Liver (tissue), 9 donors: ENCODE measurements around the gene SLC22A12. TPM values are rescaled to one million over a fixed set of nuclear protein-coding genes. Genes with fewer than 3 reads are reported as not detected.

Experiments
- DNase-seq: peaks from one replicate; pipeline ENCODE4 v3.0.0-alpha.2; 2017; ENCODE audit warnings: low spot score
- H3K27ac ChIP-seq, 2 donors: one replicate each; pipeline ENCODE4 v1.7.0; 2013; ENCODE audit warnings: inconsistent platforms in 2 of 2, low read length in 2 of 2, control low read depth in 1 of 2, low read depth in 1 of 2, mild to moderate bottlenecking in 1 of 2
- H3K27me3 ChIP-seq, 4 donors: one replicate each; pipeline versions ENCODE4 v1.6.1 to v1.7.0; 2013; ENCODE audit warnings: low read length in 3 of 4, inconsistent platforms in 1 of 4, mild to moderate bottlenecking in 1 of 4, moderate library complexity in 1 of 4; ENCODE audit not compliant: control insufficient read depth in 4 of 4, insufficient read depth in 4 of 4
- H3K36me3 ChIP-seq, 4 donors: one replicate each; pipeline versions ENCODE4 v1.6.1 to v1.7.0; 2013; ENCODE audit warnings: low read length in 3 of 4, mild to moderate bottlenecking in 3 of 4, low read depth in 1 of 4, moderate library complexity in 1 of 4; ENCODE audit not compliant: control insufficient read depth in 4 of 4, insufficient read depth in 3 of 4
- H3K4me1 ChIP-seq, 4 donors: one replicate each; pipeline versions ENCODE4 v1.6.1 to v1.7.0; 2013; ENCODE audit warnings: low read length in 3 of 4, mild to moderate bottlenecking in 3 of 4, moderate library complexity in 1 of 4; ENCODE audit not compliant: control insufficient read depth in 4 of 4, insufficient read depth in 4 of 4
- H3K4me3 ChIP-seq, 3 donors: one replicate each; pipeline versions ENCODE4 v1.6.1 to v1.7.0; 2013; ENCODE audit warnings: low read length in 3 of 3, control low read depth in 1 of 3, low read depth in 1 of 3, mild to moderate bottlenecking in 1 of 3
- H3K9ac ChIP-seq, 2 donors: one replicate each; pipeline ENCODE4 v1.7.0; 2013; ENCODE audit warnings: low read length in 2 of 2, mild to moderate bottlenecking in 2 of 2, moderate library complexity in 2 of 2, control low read depth in 1 of 2, low read depth in 1 of 2
- H3K9me3 ChIP-seq, 4 donors: one replicate each; pipeline versions ENCODE4 v1.6.1 to v1.7.0; 2013; ENCODE audit warnings: low read length in 3 of 4; ENCODE audit not compliant: control insufficient read depth in 4 of 4
- EGR1 ChIP-seq, 2 donors: IDR thresholded peaks; 2 replicates each; pipeline ENCODE4 v1.6.1; 2016 to 2018; ENCODE audit warnings: antibody characterized with exemption in 2 of 2, low read depth in 2 of 2
- FOXA1 ChIP-seq: IDR thresholded peaks from 2 replicates; pipeline ENCODE4 v1.6.1; 2016; ENCODE audit warnings: antibody characterized with exemption
- FOXA2 ChIP-seq: IDR thresholded peaks from 2 replicates; pipeline ENCODE4 v1.6.1; 2016; ENCODE audit warnings: antibody characterized with exemption
- GABPA ChIP-seq, 2 donors: IDR thresholded peaks in 1 of 2; conservative IDR thresholded peaks in 1 of 2; 2 replicates each; pipeline ENCODE4 v1.6.1; 2016; ENCODE audit warnings: antibody characterized with exemption in 2 of 2, mild to moderate bottlenecking in 1 of 2, moderate library complexity in 1 of 2
- HNF4A ChIP-seq, 2 donors: conservative IDR thresholded peaks; 2 replicates each; pipeline ENCODE4 v1.6.1; 2016; ENCODE audit warnings: antibody characterized with exemption in 2 of 2, mild to moderate bottlenecking in 2 of 2
- HNF4G ChIP-seq: IDR thresholded peaks from 2 replicates; pipeline ENCODE4 v1.6.1; 2016; ENCODE audit warnings: antibody characterized with exemption
- NR2F2 ChIP-seq: IDR thresholded peaks from 2 replicates; pipeline ENCODE4 v1.6.1; 2016; ENCODE audit warnings: antibody characterized with exemption
- RAD21 ChIP-seq, 2 donors: IDR thresholded peaks; 2 replicates each; pipeline ENCODE4 v1.6.1; 2016; ENCODE audit warnings: antibody characterized with exemption in 2 of 2, mild to moderate bottlenecking in 2 of 2
- RXRA ChIP-seq, 2 donors: IDR thresholded peaks; 2 replicates each; pipeline ENCODE4 v1.6.1; 2017 to 2018; ENCODE audit warnings: antibody characterized with exemption in 2 of 2, mild to moderate bottlenecking in 1 of 2
- SP1 ChIP-seq: IDR thresholded peaks from 2 replicates; pipeline ENCODE4 v1.6.1; 2018; ENCODE audit warnings: antibody characterized with exemption, mild to moderate bottlenecking
- TAF1 ChIP-seq: conservative IDR thresholded peaks from 2 replicates; pipeline ENCODE4 v1.6.1; 2016; ENCODE audit warnings: antibody characterized with exemption, mild to moderate bottlenecking
- YY1 ChIP-seq: IDR thresholded peaks from 2 replicates; pipeline ENCODE4 v1.6.1; 2016; ENCODE audit warnings: antibody characterized with exemption, mild to moderate bottlenecking
- WGBS: extraction: QIAGEN DNeasy Blood & Tissue Kit; methylation state at CpG from one replicate; pipeline ENCODE4 v1.1.7; 2013; 5-methylcytosine and 5-hydroxymethylcytosine counted together
- polyA plus RNA-seq, 2 donors: library from polyadenylated mRNA; stranded (reverse) in 1 of 2; unstranded in 1 of 2; fragments of 200-250 nt in 1 of 2; fragments of >200 nt in 1 of 2; fragmentation: Nextera tagmentation in 1 of 2; extraction: Ambion mirVana in 1 of 2; gene quantifications; one replicate each; pipeline versions ENCODE4 v1.2.1 to v1.2.3, GENCODE V29; 2013 to 2015
- total RNA-seq, 2 donors: library from RNA; depleted of rRNA; stranded (reverse); fragments of >200 nt; gene quantifications; one replicate each; pipeline ENCODE4 v1.2.3, GENCODE V29; 2014
- TF ChIP-seq, protein P1 (sequence below): IDR thresholded peaks from 2 replicates; pipeline ENCODE4 v1.6.1; 2016; ENCODE audit warnings: antibody characterized with exemption
- TF ChIP-seq, protein P2 (sequence below): IDR thresholded peaks from 2 replicates; pipeline ENCODE4 v1.6.1; 2016; ENCODE audit warnings: antibody characterized with exemption
- TF ChIP-seq, protein P3 (sequence below): fragments of 150-350 bp; IDR thresholded peaks from 2 replicates; pipeline ENCODE4 v1.5.1; 2017; ENCODE audit warnings: improper control_type of control experiment, low read depth, low read length; ENCODE audit not compliant: missing input control
- TF ChIP-seq, protein P4 (sequence below): IDR thresholded peaks from 2 replicates; pipeline ENCODE4 v1.6.1; 2016; ENCODE audit warnings: antibody characterized with exemption, mild to moderate bottlenecking
- donor health status: healthy.
- donor health status: healthy.
- donor health status: healthy.
- donor health status: healthy.
- donor health status: healthy.

Gene SLC22A12
- total and polyA plus RNA-seq, 4 donors, result under 0.01 to 0.02 TPM; not detected in 2

DNA sequence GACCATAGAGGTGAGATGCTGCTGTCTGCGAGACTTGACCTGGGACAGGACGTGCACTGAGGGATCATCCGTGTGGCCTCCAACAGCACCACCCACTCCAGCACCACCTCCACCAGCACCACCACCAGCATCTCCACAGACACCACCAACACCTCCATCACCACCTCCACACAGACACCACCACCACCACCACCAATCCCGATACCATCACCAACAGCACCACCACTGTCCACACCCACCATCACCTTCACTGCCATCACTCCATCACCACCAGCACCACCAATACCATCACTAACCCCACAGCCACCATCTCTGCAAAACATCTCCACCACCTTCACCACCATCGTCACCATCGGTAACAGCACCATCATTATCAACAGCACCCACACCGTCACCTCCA is 26.6 kb upstream of the SLC22A12 start:
- Histone ChIP-seq H3K9me3 (no peaks in the 10 kb centered on the region), H3K4me1 (peaks cover 0 to 6% (median 1%) of the 10 kb centered on the region in 4 donors)
- DNase-seq, result no peak

DNA sequence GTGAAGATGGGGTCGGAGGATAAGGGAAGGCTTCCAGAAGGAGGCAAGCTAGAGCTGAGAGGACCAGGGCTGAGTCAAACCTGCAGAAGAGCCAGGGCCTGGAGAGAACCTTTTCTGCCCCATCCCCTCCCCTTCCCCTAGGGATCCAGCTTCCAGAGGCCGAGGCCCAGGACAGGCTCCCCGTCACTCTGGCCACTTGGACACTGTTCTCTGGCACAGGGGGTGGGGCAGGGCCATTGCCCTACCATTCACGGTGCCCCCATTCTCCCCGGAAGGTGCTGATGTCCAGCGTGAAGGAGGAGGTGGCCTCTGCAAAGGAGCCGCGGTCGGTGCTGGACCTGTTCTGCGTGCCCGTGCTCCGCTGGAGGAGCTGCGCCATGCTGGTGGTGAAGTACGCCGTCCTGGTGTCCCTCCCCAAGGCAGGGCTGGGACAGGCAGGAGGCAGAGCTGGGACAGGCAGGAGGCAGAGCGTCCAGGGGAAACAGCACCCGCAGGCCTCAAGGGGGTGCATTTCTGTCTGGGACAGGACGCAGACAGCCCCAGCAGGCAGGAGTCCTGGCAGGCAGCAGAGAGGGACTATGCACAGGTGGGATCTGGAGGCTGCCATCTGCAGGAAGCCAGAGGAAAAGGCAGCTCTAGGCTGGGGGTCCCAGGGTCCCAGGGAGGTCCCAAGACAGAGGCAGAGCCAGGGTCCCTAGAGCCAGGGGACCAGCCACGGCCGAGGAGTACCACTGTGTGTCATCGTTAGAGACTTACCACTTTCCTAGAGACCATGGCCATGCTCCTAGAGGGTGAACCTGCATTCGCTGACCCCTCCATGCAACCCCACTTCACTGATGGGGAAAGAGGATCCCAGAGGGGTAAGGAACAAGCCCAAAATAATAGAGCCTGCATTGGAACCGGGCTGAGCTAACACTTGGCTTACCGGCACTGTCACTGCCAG is 25.8 kb upstream of the SLC22A12 start:
- Histone ChIP-seq H3K4me1 (peaks cover 0 to 6% (median 1%) of the 10 kb centered on the region in 4 donors), H3K4me3 (no peak overlapping the region), H3K9me3 (no peaks in the 10 kb centered on the region), H3K9ac (no peak overlapping the region), H3K27me3 (no peaks in the 10 kb centered on the region), H3K27ac (no peak overlapping the region), H3K36me3 (no peaks in the 10 kb centered on the region)
- WGBS, result 88% methylated on average over 24 of the region's 24 CpGs
- no peak for DNase-seq
- TF ChIP-seq SP1 (no peak), FOXA1 (no peak), HNF4G (no peak), FOXA2 (no peak), RAD21 (IDR thresholded peaks at IDR 0.05) (no peak), RXRA (IDR thresholded peaks at IDR 0.05) (no peak), NR2F2 (no peak), EGR1 (IDR thresholded peaks at IDR 0.05; ENCODE audit: low read depth in 2 of 2) (no peak), HNF4A (conservative IDR thresholded peaks at IDR 0.05) (no peak)
- TF ChIP-seq, protein P1, sequence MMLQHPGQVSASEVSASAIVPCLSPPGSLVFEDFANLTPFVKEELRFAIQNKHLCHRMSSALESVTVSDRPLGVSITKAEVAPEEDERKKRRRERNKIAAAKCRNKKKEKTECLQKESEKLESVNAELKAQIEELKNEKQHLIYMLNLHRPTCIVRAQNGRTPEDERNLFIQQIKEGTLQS, result no peak
- TF ChIP-seq, protein P2, sequence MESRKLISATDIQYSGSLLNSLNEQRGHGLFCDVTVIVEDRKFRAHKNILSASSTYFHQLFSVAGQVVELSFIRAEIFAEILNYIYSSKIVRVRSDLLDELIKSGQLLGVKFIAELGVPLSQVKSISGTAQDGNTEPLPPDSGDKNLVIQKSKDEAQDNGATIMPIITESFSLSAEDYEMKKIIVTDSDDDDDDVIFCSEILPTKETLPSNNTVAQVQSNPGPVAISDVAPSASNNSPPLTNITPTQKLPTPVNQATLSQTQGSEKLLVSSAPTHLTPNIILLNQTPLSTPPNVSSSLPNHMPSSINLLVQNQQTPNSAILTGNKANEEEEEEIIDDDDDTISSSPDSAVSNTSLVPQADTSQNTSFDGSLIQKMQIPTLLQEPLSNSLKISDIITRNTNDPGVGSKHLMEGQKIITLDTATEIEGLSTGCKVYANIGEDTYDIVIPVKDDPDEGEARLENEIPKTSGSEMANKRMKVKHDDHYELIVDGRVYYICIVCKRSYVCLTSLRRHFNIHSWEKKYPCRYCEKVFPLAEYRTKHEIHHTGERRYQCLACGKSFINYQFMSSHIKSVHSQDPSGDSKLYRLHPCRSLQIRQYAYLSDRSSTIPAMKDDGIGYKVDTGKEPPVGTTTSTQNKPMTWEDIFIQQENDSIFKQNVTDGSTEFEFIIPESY, result no peak
- TF ChIP-seq, protein P3, sequence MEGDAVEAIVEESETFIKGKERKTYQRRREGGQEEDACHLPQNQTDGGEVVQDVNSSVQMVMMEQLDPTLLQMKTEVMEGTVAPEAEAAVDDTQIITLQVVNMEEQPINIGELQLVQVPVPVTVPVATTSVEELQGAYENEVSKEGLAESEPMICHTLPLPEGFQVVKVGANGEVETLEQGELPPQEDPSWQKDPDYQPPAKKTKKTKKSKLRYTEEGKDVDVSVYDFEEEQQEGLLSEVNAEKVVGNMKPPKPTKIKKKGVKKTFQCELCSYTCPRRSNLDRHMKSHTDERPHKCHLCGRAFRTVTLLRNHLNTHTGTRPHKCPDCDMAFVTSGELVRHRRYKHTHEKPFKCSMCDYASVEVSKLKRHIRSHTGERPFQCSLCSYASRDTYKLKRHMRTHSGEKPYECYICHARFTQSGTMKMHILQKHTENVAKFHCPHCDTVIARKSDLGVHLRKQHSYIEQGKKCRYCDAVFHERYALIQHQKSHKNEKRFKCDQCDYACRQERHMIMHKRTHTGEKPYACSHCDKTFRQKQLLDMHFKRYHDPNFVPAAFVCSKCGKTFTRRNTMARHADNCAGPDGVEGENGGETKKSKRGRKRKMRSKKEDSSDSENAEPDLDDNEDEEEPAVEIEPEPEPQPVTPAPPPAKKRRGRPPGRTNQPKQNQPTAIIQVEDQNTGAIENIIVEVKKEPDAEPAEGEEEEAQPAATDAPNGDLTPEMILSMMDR, result no peak

More for the DNA sequence above, 26.6 kb upstream of the SLC22A12 start:
- 96% methylated on average over 7 of the region's 7 CpGs for WGBS
- Histone ChIP-seq H3K36me3 (no peaks in the 10 kb centered on the region), H3K9ac (no peak overlapping the region), H3K27me3 (no peaks in the 10 kb centered on the region), H3K27ac (no peak overlapping the region), H3K4me3 (no peak overlapping the region)
- TF ChIP-seq FOXA1 (no peak), FOXA2 (no peak), YY1 (no peak), TAF1 (no peak), RAD21 (IDR thresholded peaks at IDR 0.05) (no peak), NR2F2 (no peak), RXRA (IDR thresholded peaks at IDR 0.05) (no peak), HNF4G (no peak), HNF4A (conservative IDR thresholded peaks at IDR 0.05) (no peak), GABPA (IDR thresholded peaks at IDR 0.05 in 1 of 2, conservative IDR thresholded peaks at IDR 0.05 in 1 of 2) (no peak)
- TF ChIP-seq, protein P4, sequence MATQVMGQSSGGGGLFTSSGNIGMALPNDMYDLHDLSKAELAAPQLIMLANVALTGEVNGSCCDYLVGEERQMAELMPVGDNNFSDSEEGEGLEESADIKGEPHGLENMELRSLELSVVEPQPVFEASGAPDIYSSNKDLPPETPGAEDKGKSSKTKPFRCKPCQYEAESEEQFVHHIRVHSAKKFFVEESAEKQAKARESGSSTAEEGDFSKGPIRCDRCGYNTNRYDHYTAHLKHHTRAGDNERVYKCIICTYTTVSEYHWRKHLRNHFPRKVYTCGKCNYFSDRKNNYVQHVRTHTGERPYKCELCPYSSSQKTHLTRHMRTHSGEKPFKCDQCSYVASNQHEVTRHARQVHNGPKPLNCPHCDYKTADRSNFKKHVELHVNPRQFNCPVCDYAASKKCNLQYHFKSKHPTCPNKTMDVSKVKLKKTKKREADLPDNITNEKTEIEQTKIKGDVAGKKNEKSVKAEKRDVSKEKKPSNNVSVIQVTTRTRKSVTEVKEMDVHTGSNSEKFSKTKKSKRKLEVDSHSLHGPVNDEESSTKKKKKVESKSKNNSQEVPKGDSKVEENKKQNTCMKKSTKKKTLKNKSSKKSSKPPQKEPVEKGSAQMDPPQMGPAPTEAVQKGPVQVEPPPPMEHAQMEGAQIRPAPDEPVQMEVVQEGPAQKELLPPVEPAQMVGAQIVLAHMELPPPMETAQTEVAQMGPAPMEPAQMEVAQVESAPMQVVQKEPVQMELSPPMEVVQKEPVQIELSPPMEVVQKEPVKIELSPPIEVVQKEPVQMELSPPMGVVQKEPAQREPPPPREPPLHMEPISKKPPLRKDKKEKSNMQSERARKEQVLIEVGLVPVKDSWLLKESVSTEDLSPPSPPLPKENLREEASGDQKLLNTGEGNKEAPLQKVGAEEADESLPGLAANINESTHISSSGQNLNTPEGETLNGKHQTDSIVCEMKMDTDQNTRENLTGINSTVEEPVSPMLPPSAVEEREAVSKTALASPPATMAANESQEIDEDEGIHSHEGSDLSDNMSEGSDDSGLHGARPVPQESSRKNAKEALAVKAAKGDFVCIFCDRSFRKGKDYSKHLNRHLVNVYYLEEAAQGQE, result no peak
- TF ChIP-seq, protein P1, result no peak
- TF ChIP-seq, protein P3, result no peak
